NCI-H2196 (cell line): ENCODE results near the gene TMTC3.

Source experiments
- DNase-seq: peaks from one replicate; lab custom pipeline; 2025; ENCODE audit not compliant: unreplicated experiment; lab: John Stamatoyannopoulos, UW

Gene TMTC3

DNA sequence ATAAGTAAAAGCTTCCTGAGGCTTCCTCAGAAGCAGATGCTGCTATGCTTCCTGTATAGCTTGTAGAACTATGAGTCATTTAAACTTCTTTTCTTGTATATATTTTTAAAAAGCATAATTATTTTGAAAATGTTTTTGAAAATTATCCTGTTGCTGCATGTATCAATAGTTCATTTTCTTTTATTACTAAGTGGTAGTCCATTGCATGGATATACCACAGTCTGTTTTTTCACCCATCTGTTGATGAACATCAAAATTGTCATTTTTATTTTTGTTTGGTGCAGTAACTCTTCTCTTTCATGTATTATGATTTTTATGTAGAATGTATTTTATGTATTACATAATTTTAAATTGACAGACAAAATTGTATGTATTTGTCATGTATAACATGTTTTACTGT, 81.4 kb downstream of the TMTC3 start:
- DNase-seq, result no peak

DNA sequence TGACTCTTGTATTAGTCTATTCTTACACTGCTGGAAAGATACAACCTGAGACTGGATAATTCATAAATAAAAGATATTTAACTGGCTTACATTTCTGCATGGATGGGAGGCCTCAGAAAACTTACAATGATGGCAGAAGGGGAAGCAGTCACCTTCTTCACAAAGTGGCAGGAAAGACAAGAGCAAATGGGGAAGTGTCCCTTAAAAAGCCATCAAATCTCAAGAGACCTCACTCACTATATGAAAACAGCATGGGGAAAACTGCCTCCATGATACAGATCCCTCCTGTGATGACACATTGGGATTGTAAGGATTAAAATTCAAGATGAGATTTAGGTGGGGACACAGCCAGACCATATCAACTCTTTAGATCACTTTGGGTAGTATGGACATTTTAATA, 83.7 kb downstream of the TMTC3 start:
- DNase-seq, result no peak

DNA sequence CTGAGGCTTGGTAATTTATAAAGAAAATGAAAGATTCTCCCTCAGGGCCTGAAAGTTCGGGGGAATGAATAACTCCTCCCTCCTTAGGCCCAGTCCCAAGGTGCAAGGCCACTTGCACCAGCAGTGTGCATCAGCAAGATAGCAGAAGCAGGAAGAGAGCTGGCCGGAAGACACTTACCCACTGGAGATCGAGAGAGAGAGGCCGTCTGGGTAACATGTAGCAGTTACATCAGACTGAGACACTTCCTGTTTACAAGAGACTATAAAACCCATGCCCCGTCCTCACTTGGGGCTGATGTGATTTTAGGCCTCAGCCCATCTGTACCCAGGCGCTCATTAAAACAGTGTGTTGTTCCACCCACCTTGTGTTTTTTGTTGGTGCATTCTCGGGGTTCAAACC, 85.2 kb downstream of the TMTC3 start:
- no peak for DNase-seq

DNA sequence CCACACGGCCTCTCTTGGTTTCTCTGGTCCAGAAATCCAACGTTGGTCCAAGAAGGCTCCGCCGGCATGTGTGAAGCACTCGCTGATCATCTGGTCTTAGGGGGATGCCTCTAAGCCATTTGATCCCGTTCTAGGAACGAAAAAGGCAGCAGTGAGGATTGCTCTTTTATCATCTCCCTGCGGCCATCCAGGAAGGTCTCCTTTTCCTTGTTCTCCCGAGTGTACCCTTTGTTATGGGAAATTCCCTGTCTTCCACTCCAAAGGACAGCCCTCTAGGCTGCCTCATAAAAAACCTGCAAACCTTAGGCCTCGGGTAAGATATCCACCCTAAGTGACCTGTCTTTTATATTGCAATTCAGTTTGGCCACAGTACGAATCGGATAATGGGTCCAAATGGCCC, 85.8 kb downstream of the TMTC3 start:
- DNase-seq, result no peak

DNA sequence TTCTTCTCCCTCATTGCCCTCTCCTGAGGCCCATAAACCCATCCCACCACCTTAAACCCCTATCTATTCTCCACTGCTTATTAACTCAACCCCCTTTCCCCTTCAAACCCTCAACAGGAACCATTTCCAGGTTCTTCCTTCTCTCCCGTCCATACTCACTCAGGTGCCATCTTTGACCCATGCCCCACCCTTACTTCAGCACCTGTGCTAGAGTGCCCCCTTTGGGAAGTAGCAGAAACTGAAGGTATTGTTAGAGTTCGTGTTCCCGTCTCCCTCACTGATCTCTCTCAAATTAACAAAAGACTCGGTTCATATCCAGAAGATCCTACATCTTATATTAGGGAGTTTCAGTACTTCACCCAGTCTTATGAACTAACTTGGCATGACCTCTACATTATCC, 86.6 kb downstream of the TMTC3 start:
- DNase-seq, result no peak

DNA sequence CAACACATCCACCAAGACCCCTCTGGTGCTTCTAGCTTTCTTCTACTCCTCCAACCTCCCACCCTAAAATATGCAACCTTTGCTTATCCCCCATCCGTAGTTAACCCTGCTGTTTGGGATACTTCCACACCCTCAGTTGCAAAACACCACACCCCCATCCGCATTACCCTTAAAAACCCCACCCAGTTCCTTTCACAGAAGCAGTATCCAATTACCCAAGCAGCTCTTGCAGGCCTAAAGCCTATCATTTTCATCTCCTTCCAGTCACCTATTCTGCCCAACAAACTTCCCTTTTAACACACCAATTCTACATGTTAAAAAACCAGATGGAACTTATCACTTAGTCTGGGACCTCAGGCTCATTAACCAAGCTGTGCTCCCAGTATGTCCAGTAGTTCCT, 88.2 kb downstream of the TMTC3 start:
- no peak for DNase-seq

DNA sequence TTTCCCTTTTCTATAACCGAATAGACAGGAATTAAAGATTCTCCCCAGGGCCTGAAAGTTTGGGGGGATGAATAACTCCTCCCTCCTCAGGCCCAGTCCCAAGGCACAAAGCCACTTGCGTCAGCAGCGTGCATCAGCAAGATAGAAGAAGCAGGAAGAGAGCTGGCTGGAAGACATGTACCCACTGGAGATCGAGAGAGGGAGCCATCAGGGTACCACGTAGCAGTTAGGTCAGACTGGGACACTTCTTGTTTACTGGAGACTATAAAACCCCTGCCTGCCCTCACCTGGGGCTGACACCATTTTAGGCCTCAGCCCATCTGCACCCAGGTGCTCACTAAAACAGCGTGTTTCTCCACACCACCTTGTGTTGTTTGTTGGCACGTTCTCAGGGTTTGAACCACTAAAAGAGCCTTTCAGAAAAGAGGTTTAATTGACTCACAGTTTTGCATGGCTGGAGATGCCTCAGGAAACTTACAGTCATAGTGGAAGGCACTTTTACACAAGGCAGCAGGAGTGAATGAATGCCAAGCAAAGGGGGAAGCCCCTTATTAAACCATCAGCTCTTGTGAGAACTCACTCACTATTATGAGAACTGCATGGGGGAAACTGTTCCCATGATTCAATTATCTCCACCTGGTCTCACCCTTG, 93.2 kb downstream of the TMTC3 start:
- DNase-seq, result no peak

DNA sequence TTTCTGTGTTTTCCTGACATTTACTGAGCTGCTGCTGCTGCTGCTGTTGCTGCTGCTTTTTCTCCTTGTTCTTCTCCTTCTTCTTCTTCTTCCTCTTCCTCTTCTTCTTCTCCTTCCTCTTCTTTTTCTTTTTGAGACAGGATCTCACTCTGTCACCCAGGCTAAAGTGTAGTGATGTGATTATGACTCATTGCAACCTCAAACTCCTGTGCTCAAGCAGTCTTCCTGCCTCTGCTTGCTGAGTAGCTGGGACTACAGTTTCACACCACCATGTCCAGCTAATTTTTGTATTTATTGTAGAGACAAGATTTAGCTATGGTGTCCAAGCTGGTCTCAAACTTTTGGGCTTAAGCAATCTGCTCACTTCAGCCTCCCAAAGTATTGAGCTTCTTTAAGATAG, 95.8 kb downstream of the TMTC3 start:
- DNase-seq, result no peak

DNA sequence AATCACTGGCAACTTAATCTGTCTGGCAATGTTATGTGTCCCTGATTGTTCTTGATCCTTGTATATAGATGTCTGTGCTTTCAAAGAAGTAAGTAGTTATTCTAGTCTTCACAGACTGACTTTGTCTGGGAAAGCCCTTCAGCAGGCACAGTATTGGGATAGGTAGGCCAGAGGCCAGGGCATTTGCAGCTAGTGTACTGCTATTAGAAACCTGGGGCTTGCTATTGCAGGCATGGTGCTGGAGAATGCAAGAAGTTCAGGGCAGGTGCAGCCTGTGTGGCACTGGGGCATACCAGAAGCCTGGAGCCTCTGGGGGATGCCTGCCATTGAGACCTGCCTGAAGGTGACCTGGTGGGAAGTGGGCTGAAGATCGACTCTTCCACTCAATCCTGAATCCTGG, 96.3 kb downstream of the TMTC3 start:
- no peak for DNase-seq

DNA sequence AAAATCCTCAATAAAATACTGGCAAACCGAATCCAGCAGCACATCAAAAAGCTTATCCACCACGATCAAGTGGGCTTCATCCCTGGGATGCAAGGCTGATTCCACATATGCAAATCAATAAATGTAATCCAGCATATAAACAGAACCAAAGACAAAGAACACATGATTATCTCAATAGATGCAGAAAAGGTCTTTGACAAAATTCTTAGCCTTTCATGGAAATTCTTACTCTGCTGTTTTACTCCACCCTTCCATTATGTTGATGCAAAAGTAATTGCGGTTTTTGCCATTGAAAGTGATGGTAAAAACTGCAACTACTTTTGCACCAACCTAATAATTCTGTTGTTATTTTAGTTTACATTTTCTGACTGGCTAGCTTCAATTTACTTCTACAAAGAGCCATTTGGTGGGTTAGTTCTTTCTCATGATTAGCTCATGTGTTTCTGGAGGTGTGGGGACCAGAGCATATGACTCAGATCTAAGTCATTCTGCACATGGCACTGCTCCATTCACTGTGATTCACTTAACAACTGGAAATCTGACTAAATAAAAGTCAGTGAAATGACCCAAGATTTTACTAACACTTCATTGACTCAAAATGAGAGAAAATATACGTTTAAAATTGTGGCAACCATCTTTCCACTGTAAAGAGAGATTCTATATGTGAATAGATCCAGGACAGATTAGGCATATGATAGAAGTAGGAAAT, 99.9 kb downstream of the TMTC3 start:
- no peak for DNase-seq

DNA sequence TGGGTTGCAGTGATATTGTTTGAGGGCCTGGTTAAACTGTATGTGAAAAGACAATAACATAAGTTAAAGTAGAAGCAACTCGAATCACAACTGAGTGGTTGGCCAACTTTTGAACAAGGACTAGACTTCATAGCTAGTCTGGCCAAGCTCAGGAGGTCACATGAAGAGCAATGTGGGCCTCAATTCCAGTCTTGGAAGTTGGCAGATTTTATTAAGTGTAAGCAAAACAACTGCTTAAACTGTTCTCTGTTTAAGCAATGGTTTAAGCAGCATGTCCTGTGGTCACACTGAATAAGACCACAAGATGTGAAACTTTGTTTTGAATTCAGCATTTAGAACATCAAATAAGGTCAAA, 100.4 kb downstream of the TMTC3 start:
- DNase-seq, result no peak

DNA sequence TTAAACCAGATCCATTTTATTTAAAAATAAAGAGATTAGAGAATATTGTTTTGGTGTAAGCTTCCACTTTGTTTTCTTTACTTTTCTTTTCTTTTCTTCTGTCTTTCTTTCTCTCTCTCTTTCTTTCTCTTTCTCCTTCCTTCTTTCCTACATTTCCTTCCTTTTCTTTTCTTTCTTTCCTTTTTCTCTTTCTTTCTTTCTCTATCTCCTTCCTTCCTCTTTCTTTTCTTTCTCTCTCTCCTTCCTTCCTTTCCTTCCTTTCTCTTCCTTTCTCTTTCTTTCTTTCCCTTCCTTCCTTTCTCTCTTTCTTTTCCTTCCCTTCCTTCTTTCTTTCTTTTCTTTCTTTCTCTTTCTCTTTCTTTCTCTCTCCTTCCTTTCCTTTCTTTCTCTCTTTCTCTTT, 100.8 kb downstream of the TMTC3 start:
- DNase-seq, result no peak

DNA sequence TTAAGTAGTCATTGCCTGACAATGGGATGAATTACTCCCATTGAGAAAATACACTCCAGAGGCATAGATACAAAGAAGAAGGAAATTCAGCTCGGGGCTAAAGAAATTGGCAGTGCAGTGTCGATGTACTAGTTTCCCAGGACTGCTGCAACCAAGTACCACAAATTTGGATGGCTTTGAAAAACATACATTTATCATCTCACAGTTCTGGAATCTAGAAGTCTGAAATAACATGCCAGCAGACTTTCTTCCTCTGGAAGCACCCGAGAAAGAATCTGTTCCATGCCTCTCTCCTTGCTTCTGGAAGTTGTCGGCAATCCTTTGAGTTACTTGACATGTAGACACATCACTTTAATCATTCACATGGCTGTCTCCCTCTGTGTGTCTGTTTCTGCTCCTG, 101.9 kb downstream of the TMTC3 start:
- no peak for DNase-seq

DNA sequence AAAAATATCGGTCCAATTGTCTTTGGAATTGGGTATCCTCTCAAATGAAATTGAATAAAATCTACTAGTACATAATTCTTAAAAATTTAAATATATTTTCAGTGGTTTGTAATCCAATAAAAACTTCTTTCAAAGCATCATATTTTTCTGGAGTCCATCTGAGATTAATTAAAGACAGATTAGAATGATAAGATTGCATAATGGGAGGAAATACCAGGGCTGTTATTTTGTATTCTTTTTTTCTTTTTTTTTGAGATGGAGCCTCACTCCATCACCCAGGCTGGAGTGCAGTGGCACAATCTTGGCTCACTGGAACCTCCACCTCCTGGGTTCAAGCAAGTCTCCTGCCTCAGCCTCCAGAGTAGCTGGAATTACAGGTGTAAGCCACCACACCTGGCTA, 103.8 kb downstream of the TMTC3 start:
- DNase-seq, result no peak

DNA sequence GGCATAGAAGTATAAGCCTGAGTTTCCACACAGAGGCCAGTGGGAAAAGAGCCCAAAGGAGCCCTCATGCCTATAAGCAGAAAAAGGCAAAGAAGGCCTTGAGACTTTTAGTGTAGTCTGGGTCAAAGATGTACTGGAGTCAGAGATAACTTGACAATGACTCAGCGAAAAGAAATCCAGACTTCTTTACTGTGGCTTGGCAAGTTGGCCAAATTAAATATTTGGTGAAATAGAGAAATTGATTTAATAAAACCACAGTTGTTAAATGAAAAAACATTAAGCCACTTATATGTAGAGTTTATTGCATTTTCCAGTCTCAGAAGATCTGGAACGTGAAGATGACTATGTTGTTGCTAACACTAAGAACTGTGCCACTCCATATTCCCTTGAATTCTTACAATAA, 105.1 kb downstream of the TMTC3 start:
- no peak for DNase-seq

DNA sequence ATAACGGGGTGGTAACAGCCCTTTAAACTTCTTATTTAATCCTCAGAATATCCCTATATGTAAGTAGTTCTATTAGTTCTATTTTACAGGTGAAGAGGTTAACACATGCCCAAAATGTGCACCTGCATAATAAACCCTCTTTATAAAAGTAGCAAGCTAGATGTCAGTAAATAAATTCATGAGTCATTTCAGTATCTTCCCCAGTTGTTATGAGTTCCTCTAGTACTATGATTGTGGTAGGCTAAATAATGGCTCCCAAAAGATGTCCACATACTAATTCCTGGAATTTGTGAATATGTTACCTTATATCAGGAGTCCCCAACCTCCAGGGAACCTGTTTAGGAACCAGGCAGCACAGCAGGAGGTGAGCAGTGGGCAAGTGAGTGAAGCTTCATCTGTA, 106.5 kb downstream of the TMTC3 start:
- no peak for DNase-seq
